Measurements from ENCODE around the gene MRPL10. TPM values are rescaled to one million over a fixed set of nuclear protein-coding genes. Genes with fewer than 3 reads are reported as not detected.

The MRPL10 gene
- total and polyA plus RNA-seq, 2 donors (not counting 1 experiment from before 2014, with no cell fraction given), result 31.0 to 44.7 TPM

Other genes with a start within 250 kb of the MRPL10 start
- gene KPNB1, start 181.6 kb downstream of the MRPL10 start, total RNA-seq, result 209 and 267 TPM in 2 replicates
- 253 and 361 TPM in 2 replicates for gene KPNB1, start 181.6 kb downstream of the MRPL10 start, polyA plus RNA-seq
- gene TBKBP1, start 137.4 kb downstream of the MRPL10 start, total RNA-seq, result 11.3 and 11.6 TPM in 2 replicates
- gene TBKBP1, start 137.4 kb downstream of the MRPL10 start, polyA plus RNA-seq, result 4.6 and 5.3 TPM in 2 replicates
- gene TBX21, start 98.3 kb downstream of the MRPL10 start, total RNA-seq, result not detected in 2 replicates
- gene TBX21, start 98.3 kb downstream of the MRPL10 start, polyA plus RNA-seq, result not detected in 2 replicates
- 5.4 and 7.1 TPM in 2 replicates for gene OSBPL7, start 9.7 kb downstream of the MRPL10 start, total RNA-seq
- 2.1 and 2.2 TPM in 2 replicates for gene OSBPL7, start 9.7 kb downstream of the MRPL10 start, polyA plus RNA-seq
- under 0.01 TPM in 2 replicates for gene LRRC46, start 129 bp upstream of the MRPL10 start, total RNA-seq
- 0.19 and 0.93 TPM in 2 replicates for gene LRRC46, start 129 bp upstream of the MRPL10 start, polyA plus RNA-seq
- gene SCRN2, start 9.7 kb upstream of the MRPL10 start, total RNA-seq, result 22.3 and 40.8 TPM in 2 replicates
- 10.2 and 10.6 TPM in 2 replicates for gene SCRN2, start 9.7 kb upstream of the MRPL10 start, polyA plus RNA-seq
- under 0.01 TPM in 1 of 2 replicates, not detected in the other for gene SP6, start 19.6 kb upstream of the MRPL10 start, total RNA-seq
- gene SP6, start 19.6 kb upstream of the MRPL10 start, polyA plus RNA-seq, result 0.07 and 0.11 TPM in 2 replicates
- gene SP2, start 64.7 kb upstream of the MRPL10 start, total RNA-seq, result 0.26 and 1.5 TPM in 2 replicates
- gene SP2, start 64.7 kb upstream of the MRPL10 start, polyA plus RNA-seq, result 2.6 and 5.3 TPM in 2 replicates
- gene PNPO, start 110.0 kb upstream of the MRPL10 start, total RNA-seq, result 16.2 and 26.6 TPM in 2 replicates
- 25.7 and 38.6 TPM in 2 replicates for gene PNPO, start 110.0 kb upstream of the MRPL10 start, polyA plus RNA-seq
- gene PRR15L, start 126.3 kb upstream of the MRPL10 start, total RNA-seq, result not detected in 2 replicates
- gene PRR15L, start 126.3 kb upstream of the MRPL10 start, polyA plus RNA-seq, result not detected in 2 replicates
- 72.2 and 118 TPM in 2 replicates for gene CDK5RAP3, start 139.6 kb upstream of the MRPL10 start, total RNA-seq
- gene CDK5RAP3, start 139.6 kb upstream of the MRPL10 start, polyA plus RNA-seq, result 57.1 and 58.1 TPM in 2 replicates
- gene COPZ2, start 206.3 kb upstream of the MRPL10 start, total RNA-seq, result 49.8 and 63.1 TPM in 2 replicates
- gene COPZ2, start 206.3 kb upstream of the MRPL10 start, polyA plus RNA-seq, result 97.9 and 104 TPM in 2 replicates
- gene NFE2L1, start 216.8 kb upstream of the MRPL10 start, total RNA-seq, result 90.4 and 162 TPM in 2 replicates
- gene NFE2L1, start 216.8 kb upstream of the MRPL10 start, polyA plus RNA-seq, result 170 and 200 TPM in 2 replicates

Data from fibroblast of lung (primary cell).